Measurements from ENCODE around the gene ABCA12.

ABCA12 gene

DNA sequence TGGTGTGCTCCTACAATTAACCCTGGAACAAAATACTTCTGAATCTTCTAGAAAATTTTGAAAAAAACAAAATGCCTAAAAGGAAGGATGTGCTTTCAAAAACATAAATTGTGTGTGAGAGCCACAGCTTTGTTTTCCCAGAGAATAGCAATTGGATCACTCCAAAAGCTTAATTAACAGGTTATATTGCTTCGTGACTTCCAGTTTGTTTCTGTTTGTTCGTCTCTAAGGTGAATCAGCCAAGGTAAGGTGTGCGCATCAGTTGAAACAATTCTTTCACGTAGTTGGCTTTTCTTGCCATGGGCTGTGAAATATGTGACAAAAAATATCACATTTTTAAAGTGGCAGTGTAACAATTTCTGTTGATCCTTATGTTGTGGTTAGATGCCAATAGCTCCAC lies 238.7 kb downstream of the ABCA12 start:
- TF ChIP-seq GABPA (IDR thresholded peaks at IDR 0.05; ENCODE audit: low read depth) (no peak), SPI1 (IDR thresholded peaks at IDR 0.05; ENCODE audit: borderline replicate concordance, low read depth) (no peak), POLR2AphosphoS5 (IDR thresholded peaks at IDR 0.05; ENCODE audit: low read depth) (no peak)
- TF ChIP-seq, protein P1, sequence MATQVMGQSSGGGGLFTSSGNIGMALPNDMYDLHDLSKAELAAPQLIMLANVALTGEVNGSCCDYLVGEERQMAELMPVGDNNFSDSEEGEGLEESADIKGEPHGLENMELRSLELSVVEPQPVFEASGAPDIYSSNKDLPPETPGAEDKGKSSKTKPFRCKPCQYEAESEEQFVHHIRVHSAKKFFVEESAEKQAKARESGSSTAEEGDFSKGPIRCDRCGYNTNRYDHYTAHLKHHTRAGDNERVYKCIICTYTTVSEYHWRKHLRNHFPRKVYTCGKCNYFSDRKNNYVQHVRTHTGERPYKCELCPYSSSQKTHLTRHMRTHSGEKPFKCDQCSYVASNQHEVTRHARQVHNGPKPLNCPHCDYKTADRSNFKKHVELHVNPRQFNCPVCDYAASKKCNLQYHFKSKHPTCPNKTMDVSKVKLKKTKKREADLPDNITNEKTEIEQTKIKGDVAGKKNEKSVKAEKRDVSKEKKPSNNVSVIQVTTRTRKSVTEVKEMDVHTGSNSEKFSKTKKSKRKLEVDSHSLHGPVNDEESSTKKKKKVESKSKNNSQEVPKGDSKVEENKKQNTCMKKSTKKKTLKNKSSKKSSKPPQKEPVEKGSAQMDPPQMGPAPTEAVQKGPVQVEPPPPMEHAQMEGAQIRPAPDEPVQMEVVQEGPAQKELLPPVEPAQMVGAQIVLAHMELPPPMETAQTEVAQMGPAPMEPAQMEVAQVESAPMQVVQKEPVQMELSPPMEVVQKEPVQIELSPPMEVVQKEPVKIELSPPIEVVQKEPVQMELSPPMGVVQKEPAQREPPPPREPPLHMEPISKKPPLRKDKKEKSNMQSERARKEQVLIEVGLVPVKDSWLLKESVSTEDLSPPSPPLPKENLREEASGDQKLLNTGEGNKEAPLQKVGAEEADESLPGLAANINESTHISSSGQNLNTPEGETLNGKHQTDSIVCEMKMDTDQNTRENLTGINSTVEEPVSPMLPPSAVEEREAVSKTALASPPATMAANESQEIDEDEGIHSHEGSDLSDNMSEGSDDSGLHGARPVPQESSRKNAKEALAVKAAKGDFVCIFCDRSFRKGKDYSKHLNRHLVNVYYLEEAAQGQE (IDR thresholded peaks at IDR 0.05; ENCODE audit: insufficient replicate concordance, low read depth) = no peak
- TF ChIP-seq, protein P2, sequence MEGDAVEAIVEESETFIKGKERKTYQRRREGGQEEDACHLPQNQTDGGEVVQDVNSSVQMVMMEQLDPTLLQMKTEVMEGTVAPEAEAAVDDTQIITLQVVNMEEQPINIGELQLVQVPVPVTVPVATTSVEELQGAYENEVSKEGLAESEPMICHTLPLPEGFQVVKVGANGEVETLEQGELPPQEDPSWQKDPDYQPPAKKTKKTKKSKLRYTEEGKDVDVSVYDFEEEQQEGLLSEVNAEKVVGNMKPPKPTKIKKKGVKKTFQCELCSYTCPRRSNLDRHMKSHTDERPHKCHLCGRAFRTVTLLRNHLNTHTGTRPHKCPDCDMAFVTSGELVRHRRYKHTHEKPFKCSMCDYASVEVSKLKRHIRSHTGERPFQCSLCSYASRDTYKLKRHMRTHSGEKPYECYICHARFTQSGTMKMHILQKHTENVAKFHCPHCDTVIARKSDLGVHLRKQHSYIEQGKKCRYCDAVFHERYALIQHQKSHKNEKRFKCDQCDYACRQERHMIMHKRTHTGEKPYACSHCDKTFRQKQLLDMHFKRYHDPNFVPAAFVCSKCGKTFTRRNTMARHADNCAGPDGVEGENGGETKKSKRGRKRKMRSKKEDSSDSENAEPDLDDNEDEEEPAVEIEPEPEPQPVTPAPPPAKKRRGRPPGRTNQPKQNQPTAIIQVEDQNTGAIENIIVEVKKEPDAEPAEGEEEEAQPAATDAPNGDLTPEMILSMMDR (IDR thresholded peaks at IDR 0.05; ENCODE audit: insufficient read depth, low read length) = no peak
- no peaks in the 10 kb centered on the region for H3K27me3 ChIP-seq (ENCODE audit: insufficient read depth, poor library complexity, severe bottlenecking)
- H3K4me3 ChIP-seq (replicated peaks; ENCODE audit: insufficient read depth, low read length) = no peak overlapping the region
- no peak for DNase-seq (ENCODE audit: low read depth in 1 of 2, low spot score in 1 of 2)
- H3K27ac ChIP-seq (replicated peaks) = no peak overlapping the region

DNA sequence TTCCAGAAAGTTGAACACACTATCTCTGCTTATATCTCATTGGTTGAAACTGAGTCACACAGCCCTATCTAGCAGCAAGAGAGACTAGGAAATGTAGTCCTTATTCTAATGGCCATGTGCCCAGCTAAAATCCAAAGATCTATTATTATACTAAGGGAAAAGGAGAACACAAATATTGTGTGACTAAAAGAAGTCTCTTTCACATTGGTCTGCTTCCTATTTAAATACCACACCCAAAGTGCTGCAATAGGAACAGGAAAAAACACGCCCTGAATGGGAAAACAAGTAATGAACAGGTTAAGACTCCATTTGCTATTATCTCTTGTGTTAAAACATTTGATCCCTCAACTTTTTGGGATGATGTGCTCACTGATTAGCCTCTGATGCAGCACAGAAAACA lies 242.2 kb downstream of the ABCA12 start:
- no peaks in the 10 kb centered on the region for H3K27me3 ChIP-seq (ENCODE audit: insufficient read depth, poor library complexity, severe bottlenecking)
- DNase-seq (ENCODE audit: low read depth in 1 of 2, low spot score in 1 of 2) = no peak
- no peak overlapping the region for H3K27ac ChIP-seq (replicated peaks)
- no peak overlapping the region for H3K4me3 ChIP-seq (replicated peaks; ENCODE audit: insufficient read depth, low read length)
- TF ChIP-seq POLR2AphosphoS5 (IDR thresholded peaks at IDR 0.05; ENCODE audit: low read depth) = no peak
- TF ChIP-seq SPI1 (IDR thresholded peaks at IDR 0.05; ENCODE audit: borderline replicate concordance, low read depth) = no peak
- TF ChIP-seq, protein P1 (IDR thresholded peaks at IDR 0.05; ENCODE audit: insufficient replicate concordance, low read depth) = no peak
- no peak for TF ChIP-seq GABPA (IDR thresholded peaks at IDR 0.05; ENCODE audit: low read depth)
- TF ChIP-seq, protein P2 (IDR thresholded peaks at IDR 0.05; ENCODE audit: insufficient read depth, low read length) = no peak

DNA sequence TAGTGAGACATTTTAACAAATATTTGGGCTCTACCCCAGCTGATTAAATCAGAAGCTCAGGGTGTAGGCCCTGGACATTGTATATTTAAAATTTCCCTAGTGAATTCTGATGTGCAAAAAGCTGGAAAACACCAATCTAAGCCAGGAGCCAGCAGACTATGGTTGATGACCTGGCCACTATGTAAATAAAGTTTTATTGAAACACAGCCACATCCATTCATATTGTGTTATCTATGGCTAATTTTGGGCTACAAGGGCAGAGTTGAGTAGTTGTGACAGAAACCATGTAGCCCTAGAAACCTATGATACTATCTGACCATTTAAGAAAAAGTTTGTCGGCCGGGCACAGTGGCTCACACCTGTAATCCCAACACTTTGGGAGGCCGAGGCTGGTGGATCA lies 243.0 kb downstream of the ABCA12 start:
- no peak overlapping the region for H3K4me3 ChIP-seq (replicated peaks; ENCODE audit: insufficient read depth, low read length)
- TF ChIP-seq SPI1 (IDR thresholded peaks at IDR 0.05; ENCODE audit: borderline replicate concordance, low read depth) (no peak), POLR2AphosphoS5 (IDR thresholded peaks at IDR 0.05; ENCODE audit: low read depth) (no peak), GABPA (IDR thresholded peaks at IDR 0.05; ENCODE audit: low read depth) (no peak)
- TF ChIP-seq, protein P1 (IDR thresholded peaks at IDR 0.05; ENCODE audit: insufficient replicate concordance, low read depth) = no peak
- TF ChIP-seq, protein P2 (IDR thresholded peaks at IDR 0.05; ENCODE audit: insufficient read depth, low read length) = no peak
- no peaks in the 10 kb centered on the region for H3K27me3 ChIP-seq (ENCODE audit: insufficient read depth, poor library complexity, severe bottlenecking)
- no peak overlapping the region for H3K27ac ChIP-seq (replicated peaks)
- DNase-seq (ENCODE audit: low read depth in 1 of 2, low spot score in 1 of 2) = no peak
